GM15510 (cell line): ENCODE measurements around the gene CPB1.

ENCODE experiments used
- POLR2A ChIP-seq: IDR thresholded peaks from 3 replicates; pipeline ENCODE4 v1.6.1; 2011; ENCODE audit warnings: borderline replicate concordance; ENCODE audit not compliant: insufficient read length; ENCODE audit errors: extremely low read depth

Gene CPB1

GRCh38 chr3:148857316-148857715, 29.7 kb downstream of the CPB1 start:
- no peak for TF ChIP-seq POLR2A

GRCh38 chr3:148861277-148861869, 33.8 kb downstream of the CPB1 start:
- no peak for TF ChIP-seq POLR2A

GRCh38 chr3:148863297-148863696, 35.7 kb downstream of the CPB1 start:
- no peak for TF ChIP-seq POLR2A

GRCh38 chr3:148863814-148864213, 36.2 kb downstream of the CPB1 start:
- no peak for TF ChIP-seq POLR2A

GRCh38 chr3:148865049-148865448, 37.4 kb downstream of the CPB1 start, which contains the start of gene CPA3:
TSS of gene CPA3 (plus strand) at chr3:148865296. CDS start at chr3:148865308, 12 bp downstream.
- no peak for TF ChIP-seq POLR2A

GRCh38 chr3:148866261-148866660, 38.6 kb downstream of the CPB1 start:
- no peak for TF ChIP-seq POLR2A

GRCh38 chr3:148873270-148873927, 45.8 kb downstream of the CPB1 start:
- no peak for TF ChIP-seq POLR2A

GRCh38 chr3:148873977-148874376, 46.4 kb downstream of the CPB1 start:
- TF ChIP-seq POLR2A, result no peak

GRCh38 chr3:148878095-148878494, 50.5 kb downstream of the CPB1 start:
- no peak for TF ChIP-seq POLR2A

- TF ChIP-seq POLR2A, result no peak
Observed at GRCh38 chr3:148879256-148879655, 51.6 kb downstream of the CPB1 start.

GRCh38 chr3:148880681-148881080, 53.1 kb downstream of the CPB1 start:
- no peak for TF ChIP-seq POLR2A

- no peak for TF ChIP-seq POLR2A
Observed at GRCh38 chr3:148881286-148881685, 53.7 kb downstream of the CPB1 start.

- no peak for TF ChIP-seq POLR2A
Observed at GRCh38 chr3:148882288-148882687, 54.7 kb downstream of the CPB1 start.

- no peak for TF ChIP-seq POLR2A
Observed at GRCh38 chr3:148883163-148883562, 55.6 kb downstream of the CPB1 start.

GRCh38 chr3:148884261-148884660, 56.6 kb downstream of the CPB1 start:
- no peak for TF ChIP-seq POLR2A

- no peak for TF ChIP-seq POLR2A
Observed at GRCh38 chr3:148889828-148890227, 62.2 kb downstream of the CPB1 start.
